HUDEP-2 (cell line): ENCODE measurements around the gene GNG7.
"Not testable (repeated sequence)": the region's sequence is repeated elsewhere in the genome, so short reads cannot be mapped to it uniquely, and the experiment has no call there.

Experiments used
- DNase-seq, 76 experiments: peaks; one replicate each; lab custom pipeline; 2025; ENCODE audit not compliant: unreplicated experiment in 76 of 76; lab: John Stamatoyannopoulos, UW

Gene GNG7

DNA sequence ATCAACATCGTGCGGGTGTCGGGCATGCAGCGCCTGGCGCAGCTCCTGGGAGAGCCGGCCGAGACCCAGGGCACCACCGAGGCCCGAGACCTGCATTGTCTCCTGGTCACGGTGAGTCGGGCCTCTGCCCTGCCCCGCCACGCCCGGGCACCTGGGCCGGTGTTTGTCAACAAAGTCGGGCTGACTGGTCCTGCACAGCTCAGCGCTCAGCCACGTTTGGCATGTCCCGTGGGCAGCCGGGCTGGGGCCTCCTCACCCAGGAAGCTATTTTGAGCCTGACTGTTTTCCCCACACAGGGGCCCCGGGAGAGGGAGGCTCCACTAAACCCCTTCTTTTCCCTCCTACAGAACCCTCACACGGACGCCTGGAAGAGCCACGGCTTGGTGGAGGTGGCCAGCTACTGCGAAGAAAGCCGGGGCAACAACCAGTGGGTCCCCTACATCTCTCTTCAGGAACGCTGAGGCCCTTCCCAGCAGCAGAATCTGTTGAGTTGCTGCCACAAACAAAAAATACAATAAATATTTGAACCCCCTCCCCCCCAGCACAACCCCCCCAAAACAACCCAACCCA is 225.3 kb downstream of the GNG7 start:
- no peak for DNase-seq

DNA sequence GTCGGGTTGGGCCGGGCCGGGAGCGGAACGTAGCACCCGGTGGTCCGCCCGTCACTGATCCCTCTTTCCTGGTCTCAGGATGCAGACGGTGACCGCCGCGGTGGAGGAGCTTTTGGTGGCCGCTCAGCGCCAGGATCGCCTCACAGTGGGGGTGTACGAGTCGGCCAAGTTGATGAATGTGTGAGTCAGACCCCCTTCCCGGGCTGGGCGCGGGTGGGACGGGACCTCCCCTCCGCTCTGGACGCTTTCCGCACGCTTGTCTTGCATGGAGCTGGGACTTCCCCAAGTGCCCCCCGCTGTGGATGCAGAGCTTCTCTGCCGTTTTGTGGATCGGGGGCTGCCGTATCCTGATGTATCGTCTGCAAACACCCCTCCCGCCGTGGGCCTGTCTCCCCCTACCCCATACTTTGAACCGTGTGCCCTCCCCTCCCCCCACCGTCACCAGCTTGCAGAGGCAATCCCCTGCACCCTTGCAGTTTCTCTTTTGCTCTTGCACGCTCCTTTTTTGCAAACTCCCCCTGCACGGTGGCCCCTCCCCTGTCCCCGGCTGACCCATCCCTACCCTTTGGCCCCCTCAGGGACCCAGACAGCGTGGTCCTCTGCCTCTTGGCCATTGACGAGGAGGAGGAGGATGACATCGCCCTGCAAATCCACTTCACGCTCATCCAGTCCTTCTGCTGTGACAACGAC is 225.9 kb downstream of the GNG7 start:
- peak in 19 of 76 experiments; percentile 23 to 88 (median 46) for DNase-seq

DNA sequence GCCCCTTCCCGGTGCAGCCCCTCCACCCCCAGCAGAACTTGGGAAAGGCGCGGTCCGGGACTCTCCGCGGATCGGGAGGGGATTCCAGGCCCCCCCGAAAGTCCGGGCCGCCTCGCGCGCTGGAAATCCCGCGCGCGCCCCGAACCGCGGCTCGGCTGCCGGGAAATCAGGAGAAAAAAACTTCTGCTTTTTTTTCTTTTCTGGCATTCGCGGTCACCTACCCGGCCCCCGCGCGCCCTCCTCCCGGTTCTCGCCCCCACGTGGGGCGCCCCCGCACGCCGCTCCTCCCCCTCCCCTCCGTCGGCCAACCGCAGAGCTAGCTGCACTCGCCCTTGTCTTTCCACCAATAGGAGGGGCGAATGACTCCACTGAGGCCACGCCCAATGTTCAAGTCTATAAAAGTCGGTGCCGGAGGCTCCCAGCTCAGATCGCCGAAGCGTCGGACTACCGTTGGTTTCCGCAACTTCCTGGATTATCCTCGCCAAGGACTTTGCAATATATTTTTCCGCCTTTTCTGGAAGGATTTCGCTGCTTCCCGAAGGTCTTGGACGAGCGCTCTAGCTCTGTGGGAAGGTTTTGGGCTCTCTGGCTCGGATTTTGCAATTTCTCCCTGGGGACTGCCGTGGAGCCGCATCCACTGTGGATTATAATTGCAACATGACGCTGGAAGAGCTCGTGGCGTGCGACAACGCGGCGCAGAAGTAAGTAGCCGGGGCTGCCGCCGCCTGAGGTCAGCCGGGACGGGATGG is 226.6 kb downstream of the GNG7 start, which contains the start of gene GADD45B:
GADD45B (plus strand) TSS at position 426 of the 749 bp plus-strand sequence; CDS start at position 658, 232 bp downstream.
- peak; percentile 56 to 99 (median 97) for DNase-seq

DNA sequence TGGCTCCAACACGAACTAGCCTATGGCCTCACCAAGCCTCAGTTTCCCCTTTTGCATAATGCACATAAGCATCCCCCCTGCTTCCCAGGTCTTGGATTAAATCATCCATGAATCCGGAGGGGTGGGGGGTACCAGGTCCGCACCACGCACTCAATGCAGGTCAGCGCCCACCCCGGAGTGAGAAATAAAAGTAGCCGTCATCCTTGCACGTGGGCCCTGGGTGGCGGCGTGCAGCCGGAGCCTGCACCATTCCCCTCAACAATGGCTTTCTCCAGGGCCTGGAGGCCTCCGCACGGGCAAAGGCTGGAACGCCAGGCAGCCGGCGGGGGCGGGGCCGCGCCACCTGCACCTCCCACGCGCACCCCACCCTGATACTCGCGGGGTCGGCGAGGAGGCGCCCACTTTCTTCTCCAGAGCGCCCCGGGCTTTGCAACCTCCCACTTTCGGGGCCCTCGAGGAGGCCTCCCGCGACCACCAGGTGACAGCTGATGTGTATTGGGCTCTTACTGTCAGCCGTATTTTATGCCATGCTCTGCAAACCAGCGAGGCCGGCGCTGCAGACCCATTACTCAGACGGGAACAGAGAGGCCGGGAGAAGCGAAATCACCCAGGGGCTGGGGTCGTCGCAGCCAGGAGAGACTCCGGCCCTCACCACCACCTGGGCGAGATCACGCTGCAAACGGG is 227.3 kb downstream of the GNG7 start:
- peak in 27 of 76 experiments; percentile 17 to 91 (median 42) for DNase-seq

DNA sequence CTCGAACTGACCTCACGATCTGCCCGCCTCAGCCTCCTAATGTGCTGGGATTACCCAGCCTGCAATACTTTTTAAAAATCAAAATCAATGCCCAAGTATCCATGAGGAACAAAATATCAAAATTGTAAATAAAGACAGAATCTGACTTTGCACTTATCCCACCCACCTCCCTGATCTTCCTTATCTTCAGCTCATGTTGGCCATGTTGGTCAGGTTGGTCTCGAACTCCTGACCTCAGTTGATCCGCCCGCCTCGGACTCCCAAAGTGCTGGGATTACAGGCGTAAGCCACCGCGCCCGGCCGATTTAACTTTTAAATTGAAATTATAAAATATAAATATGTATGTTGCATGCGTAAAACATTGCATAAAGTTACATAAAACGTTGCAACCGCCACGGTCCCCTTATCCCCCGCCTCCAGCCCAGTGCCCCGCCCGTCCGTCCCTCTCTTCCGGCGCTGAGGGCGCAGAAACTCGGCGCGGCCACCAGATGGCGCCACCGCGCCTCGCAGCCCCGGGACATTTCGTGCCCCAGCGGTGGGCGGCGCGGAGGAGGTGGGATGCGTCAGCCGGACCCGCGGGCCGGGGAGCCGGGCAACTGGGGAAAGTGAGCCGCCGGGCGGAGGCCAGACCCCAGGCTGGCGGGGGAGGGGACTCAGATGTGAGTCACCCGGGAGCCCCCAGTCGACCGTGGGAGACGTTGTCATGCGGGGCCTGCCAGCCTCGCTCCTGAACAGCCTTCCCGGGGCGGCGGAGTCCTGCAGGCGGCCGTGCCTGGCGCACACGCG is 228.1 kb downstream of the GNG7 start:
- DNase-seq = peak in 67 of 76 experiments; percentile 22 to 88 (median 69)

DNA sequence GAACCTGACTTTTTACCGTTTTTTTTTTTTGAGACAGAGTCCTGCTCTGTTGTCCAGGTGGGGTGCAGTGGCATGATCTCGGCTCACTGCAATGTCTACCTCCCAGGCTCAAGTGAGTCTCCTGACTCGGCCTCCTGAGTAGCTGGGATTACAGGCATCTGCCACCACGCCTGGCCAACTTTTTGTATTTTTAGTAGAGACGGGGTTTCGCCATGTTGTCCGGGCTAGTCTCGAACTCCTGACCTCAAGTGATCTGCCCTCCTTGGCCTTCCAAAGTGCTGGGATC is 232.6 kb downstream of the GNG7 start:
- DNase-seq = not testable (repeated sequence)

DNA sequence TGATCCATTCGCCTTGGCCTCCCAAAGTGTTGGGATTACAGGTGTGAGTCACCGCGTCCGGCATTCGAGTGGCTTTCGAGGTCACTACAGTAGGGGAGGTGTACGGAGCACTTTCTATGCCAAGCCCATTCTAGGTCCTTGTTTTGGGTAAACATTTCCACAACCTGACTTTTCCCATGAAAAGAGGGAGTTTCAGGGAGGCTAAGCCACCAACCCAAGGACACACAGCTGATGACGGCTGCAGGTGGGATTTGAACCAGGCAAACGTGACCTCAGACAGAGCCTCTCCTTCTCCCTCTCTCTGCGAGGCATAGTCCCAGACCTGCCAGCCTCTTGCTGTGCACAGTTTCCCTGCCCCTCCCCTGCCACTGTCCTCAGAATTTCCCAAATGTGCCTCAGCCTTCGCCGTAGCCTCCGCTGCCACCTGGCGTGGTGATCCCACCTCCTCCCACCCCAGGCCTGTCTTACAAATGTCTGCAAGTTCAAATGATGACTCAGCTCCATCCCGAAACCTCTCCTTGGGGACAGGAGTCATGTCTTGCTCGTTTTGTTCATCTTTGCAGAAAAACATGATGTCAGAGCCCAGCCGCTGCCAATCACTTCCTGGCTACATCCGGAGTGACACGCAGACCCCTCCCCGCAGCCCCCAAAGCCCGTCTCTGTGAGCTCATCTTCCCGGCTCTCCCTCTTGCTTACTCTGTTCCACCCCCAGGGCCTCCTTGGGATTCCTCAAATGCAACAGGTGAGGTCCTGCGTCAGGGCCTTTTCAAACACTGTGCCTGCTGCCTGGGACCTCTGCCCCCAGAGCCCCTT is 233.2 kb downstream of the GNG7 start:
- DNase-seq = no peak

DNA sequence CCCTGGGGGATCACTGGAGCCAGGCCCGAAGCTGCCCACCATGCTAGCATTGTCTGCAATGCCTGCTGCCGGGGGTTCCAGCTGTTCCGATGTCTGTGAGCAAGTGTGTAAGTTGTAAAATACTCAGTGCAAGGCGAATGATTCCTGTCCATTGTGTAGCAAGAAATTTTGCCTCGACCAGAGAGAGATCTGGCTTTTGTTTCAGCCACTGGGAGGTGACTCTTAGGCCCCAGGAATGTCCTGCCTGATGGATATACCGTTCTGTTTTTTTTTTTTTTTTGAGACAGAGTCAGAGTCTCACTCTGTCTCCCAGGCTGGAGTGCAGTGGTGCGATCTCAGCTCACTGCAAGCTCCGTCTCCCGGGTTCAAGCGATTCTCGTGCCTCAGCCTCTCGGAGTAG is 233.9 kb downstream of the GNG7 start:
- no peak for DNase-seq

DNA sequence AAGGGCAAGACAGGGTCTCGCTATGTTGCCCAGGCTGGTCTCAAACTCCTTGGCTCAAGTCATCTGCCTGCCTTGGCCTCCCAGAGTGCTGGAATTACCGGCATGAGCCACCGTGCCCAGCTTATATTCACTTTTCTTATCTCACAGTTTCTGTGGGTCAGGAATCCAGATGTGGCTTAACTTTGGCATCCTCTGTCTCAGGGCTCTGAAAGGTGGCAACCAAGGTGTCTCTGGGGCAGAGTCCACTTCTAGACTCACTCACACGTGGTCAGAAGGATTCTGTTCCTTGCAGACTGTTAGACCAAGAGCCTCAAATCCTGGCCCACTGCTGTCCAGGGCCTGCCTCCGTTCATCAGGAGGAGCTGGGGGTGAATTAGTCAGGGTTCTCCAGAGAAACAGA is 238.1 kb downstream of the GNG7 start:
- DNase-seq = no peak

DNA sequence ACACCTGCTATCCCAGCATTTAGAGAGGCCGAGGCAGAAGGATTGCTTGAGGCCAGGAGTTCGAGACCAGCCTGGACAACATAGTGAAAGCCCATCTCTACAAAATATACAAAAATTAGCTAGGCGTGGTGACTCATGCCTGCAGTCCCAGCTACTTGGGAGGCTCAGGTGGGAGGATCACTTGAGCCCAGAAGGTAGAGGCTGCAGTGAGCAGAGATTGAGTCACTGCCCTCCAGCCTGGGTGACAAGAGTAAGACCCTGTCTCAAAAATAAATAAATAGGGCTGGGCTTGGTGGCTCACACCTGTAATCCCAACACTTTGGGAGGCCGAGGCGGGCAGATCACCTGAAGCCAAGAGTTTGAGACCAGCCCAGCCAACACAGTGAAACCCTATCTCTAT is 238.8 kb downstream of the GNG7 start:
- DNase-seq = not testable (repeated sequence)

DNA sequence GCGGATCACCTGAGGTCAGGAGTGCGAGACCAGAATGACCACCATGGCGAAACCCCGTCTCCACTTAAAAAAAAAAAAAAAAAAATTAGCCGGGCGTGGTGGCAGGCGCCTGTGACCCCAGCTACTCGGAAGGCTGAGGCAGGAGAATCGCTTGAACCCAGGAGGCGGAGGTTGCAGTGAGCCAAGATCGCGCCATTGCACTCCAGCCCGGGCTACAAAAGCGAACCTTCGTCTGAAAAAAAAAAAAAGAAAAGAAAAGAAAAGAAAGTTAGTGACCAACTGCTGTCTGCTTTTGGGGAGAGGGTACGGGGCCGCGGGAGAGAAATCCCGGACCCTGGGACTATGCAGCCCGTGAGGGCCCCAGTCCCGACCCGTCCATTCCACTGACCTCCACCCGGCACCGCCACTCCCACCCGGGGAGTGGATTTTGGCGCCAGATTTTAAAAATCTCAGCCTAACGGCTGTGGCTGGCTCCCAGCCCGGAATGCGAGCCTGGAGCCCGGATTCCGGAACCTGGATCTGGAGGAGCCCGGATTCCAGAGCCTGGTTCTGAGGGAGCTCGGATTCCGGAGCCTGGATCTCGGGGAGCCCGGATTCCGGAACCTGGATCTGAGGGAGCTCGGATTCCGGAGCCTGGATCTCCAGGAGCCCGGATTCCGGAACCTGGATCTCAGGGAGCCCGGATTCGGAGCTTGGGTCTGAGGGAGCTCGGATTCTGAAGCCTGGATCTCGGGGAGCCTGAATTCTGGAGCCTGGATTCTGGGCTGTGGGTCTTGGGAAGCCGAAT is 239.7 kb downstream of the GNG7 start:
- DNase-seq = no peak

DNA sequence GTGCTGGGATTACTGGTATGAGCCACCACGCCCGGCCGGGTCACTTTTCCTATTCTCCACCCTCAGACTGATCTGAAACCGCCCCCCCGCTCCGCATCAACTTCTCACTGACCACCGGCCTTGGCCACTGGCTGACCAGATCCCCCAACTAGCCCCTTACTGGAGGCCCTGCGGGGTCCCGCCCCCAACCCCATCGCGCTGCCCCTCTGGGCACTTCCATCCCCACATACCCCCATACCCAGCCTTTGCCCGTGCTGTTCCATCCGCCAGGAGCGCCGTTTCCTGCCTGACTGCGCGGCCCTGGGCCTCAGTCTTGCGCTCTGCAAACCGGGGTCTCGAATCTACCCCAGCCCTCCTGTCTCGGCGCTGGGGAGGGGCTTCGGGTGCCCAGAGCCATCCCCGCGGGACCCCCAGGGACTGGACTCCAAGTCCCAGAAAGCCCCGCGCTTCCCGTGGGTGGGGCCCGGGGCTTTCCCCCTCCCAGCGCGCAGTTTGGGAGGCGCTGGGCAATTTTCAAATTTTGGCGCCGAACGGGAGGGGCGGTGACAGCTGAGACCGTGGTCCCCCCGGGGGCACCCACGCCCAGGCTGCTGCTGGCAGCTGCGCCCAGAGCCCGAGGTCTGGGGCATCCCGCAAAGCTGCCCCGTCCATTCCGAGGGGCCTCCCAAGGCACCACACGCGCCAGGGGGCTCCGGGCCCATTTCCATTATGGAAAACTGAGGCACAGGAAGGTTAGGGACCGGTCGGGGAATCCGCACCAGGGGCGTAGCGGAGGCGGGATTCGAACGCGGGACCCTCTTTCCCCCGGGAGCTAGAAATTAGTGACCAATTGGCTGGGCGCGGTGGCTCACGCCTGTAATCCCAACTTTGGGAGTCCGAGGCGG is 240.5 kb downstream of the GNG7 start:
- peak in 56 of 76 experiments; percentile 8 to 79 (median 42) for DNase-seq
